ENCODE results near the gene SSTR3.

- TF ChIP-seq, protein P1, sequence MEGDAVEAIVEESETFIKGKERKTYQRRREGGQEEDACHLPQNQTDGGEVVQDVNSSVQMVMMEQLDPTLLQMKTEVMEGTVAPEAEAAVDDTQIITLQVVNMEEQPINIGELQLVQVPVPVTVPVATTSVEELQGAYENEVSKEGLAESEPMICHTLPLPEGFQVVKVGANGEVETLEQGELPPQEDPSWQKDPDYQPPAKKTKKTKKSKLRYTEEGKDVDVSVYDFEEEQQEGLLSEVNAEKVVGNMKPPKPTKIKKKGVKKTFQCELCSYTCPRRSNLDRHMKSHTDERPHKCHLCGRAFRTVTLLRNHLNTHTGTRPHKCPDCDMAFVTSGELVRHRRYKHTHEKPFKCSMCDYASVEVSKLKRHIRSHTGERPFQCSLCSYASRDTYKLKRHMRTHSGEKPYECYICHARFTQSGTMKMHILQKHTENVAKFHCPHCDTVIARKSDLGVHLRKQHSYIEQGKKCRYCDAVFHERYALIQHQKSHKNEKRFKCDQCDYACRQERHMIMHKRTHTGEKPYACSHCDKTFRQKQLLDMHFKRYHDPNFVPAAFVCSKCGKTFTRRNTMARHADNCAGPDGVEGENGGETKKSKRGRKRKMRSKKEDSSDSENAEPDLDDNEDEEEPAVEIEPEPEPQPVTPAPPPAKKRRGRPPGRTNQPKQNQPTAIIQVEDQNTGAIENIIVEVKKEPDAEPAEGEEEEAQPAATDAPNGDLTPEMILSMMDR (conservative IDR thresholded peaks at IDR 0.05), result no peak
- no peak for TF ChIP-seq ZFX (IDR thresholded peaks at IDR 0.05)
Observed at GRCh38 chr22:37177221-37177620, 35.1 kb downstream of the SSTR3 start.
